HS-5 (cell line): ENCODE data around the gene TMEM11.

ENCODE experiments used
- DNase-seq: peaks from one replicate; pipeline ENCODE4 v3.0.0-alpha.2; 2012; ENCODE audit warnings: low read depth

Gene TMEM11

GRCh38 chr17:21183468-21183867, 30.5 kb downstream of the TMEM11 start:
- no peak for DNase-seq

DNA sequence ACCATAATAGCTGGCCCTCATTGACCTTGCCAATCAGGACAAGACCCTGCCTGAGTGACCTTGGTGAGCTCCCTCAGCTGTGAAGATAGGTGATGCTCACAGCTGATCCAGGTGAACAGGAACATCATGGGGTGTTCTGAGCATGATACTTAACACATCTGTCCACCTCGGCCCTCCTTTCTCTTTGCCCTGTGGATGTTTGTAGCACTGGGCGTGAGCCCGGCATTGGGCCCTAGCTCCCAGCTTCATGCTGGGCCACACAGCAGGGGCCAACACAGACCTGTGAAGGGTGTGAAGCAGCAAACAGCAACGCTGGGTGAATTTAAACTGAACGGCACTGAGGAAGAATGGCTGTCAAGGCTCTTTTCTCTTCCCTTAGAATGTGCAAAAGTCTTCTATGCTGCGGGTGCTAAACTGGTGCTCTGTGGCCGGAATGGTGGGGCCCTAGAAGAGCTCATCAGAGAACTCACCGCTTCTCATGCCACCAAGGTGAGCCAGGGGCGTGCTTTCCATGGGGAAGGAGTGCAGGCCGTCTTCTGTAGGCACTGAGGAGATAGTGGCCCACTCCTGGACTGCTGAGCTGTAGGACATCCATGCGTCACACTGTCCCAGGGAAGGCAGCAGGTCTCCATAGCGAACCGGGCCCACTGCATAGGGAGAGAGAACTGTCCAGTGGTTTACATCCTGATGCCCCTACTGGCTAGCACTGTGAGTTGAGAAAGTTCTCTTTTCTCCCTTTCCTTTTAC, 35.9 kb downstream of the TMEM11 start:
- DNase-seq, result no peak

- DNase-seq, result no peak
Measured at GRCh38 chr17:21177401-21177800, 36.6 kb downstream of the TMEM11 start.

- no peak for DNase-seq
Measured at GRCh38 chr17:21176773-21177395, 37.1 kb downstream of the TMEM11 start.

- DNase-seq, result no peak
Measured at GRCh38 chr17:21174713-21175112, 39.2 kb downstream of the TMEM11 start.

DNA sequence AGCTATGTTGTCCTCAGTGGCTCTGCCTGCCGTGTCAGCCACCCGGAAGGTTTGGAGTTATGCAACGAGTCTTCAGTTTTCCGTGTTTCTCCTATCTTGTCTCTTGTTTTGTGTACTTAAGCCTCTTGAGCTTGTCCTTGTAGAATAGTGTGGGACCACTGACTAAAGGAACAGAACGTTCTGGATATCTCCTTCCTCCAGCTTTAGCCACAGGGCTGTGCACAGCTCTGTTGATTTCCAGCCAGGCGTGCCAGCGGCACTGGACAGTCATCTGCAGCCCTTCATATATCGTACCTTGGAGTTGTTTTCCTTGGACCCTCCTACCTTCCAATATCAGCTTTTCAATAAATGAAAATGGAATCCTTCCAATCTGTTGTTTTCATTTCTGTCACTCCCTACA, 39.8 kb downstream of the TMEM11 start:
- DNase-seq, result no peak

DNA sequence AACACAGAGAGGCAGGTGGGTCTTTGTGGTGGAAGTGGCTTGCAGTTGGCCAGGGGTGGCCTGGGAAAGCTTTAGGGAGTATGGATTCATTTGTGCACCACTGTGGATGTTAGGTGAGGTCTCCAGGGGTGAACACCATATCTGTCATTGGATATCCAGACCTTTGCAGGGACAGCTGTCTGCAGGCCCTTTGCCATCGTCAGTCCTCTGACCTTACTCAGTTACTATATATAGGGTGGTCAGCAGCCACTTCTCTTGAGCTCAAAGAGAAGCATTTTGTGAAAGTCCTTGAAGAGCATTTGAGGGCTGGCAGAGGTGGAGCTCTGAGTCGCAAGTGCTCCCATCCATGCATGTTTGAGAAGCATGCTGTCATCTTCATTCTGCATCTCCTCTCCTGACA, 40.4 kb downstream of the TMEM11 start:
- DNase-seq, result no peak

DNA sequence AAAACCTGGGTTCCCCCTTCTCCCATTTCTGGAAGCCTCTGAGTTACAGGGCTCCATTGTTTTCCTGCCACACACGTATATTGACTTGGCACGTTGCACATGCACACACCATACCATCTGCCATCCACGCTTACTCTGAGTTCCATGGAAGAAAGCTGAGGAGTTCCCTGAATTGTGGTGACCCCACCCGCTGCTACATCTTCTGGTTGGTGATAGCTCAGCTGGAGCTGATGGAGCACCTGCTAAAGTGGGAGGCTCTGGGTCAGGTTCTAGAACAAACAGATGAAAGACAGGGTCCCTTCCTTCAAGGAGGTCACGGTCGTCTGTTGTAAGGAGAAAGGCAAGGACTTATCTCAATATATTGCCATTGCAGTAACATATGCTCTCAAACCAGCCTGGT, 41.1 kb downstream of the TMEM11 start:
- no peak for DNase-seq

DNA sequence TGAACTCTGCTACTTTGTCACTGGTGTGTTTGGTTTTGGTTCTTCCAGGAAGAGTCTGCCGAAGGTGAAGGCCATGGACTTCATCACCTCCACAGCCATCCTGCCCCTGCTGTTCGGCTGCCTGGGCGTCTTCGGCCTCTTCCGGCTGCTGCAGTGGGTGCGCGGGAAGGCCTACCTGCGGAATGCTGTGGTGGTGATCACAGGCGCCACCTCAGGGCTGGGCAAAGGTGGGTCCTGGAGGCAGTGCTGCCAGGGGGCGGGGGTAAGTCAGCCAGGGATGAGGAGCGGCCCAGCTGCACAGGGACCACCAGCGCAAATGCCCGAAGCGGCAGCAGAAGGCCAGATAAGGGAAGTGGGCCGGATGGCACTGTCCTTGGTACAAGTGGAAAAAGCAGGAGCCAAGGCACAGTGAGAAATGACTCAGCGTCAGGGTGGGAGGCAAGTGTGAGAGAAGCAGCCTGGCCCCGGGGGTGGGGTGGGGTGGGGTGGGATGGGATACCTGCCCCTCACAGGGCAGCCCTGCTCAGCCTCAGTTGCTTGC, 41.9 kb downstream of the TMEM11 start:
- no peak for DNase-seq

- DNase-seq, result no peak
Measured at GRCh38 chr17:21171309-21171922, 42.5 kb downstream of the TMEM11 start.

DNA sequence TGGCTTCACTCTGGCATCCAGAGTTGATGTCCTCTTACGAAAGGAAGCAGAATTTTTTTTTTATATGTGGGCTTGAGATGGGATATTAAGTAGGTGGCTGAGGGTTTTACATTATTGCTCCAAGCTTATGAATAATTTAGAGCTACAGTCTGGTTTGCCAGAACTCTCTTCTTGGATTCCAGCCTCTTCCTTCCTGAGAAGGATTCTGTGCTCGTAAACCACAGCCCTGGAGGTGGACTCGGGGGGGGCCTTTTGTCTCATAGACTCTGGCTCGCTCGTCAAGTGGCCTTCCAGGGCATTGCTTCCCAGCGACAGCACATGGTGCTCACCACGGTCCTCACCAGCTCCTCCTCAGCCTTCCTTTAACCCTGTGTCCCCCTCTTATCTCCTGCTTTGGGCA, 43.2 kb downstream of the TMEM11 start:
- DNase-seq, result no peak

GRCh38 chr17:21169496-21169895, 44.5 kb downstream of the TMEM11 start:
- DNase-seq, result no peak

- DNase-seq, result no peak
Measured at GRCh38 chr17:21168555-21168865, 45.5 kb downstream of the TMEM11 start.

GRCh38 chr17:21167303-21167702, 46.7 kb downstream of the TMEM11 start:
- no peak for DNase-seq

- DNase-seq, result no peak
Measured at GRCh38 chr17:21166595-21167210, 47.3 kb downstream of the TMEM11 start.

DNA sequence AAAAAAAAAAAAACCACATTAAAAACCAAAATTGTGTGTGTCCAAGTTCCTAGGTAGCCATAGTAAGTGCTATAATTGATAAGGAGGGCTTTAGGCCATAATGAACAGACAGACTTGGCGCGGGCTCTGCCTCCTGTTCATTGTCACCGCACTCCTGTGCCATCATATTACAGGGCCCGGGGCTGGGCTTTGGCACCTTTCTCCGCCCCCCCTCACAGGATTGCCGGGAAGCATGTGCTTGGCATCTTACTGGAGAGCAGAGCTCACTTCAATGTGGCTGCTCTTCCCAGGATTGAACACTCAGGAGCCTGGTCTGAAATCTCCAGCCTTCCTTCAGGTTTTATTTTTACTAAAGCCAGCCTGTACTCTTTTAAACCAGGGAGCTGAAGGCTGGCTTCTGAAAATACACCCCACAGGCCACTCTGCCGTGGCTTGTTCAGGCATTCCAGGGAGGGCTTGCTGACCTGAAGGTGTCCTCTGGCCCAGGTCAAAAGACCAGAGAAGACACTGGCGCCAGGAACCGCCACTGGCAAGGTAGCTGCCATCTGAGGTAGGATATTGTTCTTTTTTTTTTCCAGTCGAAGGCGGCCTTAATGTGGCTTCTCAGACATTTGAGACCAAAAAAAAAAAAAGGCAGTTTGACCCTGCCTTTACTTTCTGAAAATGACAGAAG, 47.9 kb downstream of the TMEM11 start:
- no peak for DNase-seq

- no peak for DNase-seq
Measured at GRCh38 chr17:21164620-21165019, 49.3 kb downstream of the TMEM11 start.

- DNase-seq, result no peak
Measured at GRCh38 chr17:21164216-21164615, 49.7 kb downstream of the TMEM11 start.

- no peak for DNase-seq
Measured at GRCh38 chr17:21163101-21163500, 50.9 kb downstream of the TMEM11 start.

DNA sequence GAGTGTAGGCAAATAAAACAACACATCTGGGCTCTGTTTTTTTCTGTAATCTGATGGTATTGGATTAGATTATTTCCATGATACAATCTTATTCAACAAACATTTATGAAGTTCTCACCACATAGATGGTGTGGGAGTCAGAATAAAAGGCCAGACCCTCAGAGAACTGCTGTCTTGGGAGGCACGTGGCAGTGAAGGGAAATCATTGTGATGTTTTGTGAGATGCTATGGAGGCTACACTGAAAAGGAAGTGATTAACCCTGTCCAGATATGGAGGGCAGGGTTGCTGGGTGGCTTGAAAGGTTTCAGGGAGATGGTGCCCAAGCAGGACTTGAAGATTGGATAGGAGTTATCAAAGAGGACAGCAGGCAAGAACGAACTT, 51.6 kb downstream of the TMEM11 start:
- no peak for DNase-seq

- DNase-seq, result no peak
Measured at GRCh38 chr17:21161498-21162393, 52.2 kb downstream of the TMEM11 start.
